ENCODE data around the gene NOL4.
"Not testable (repeated sequence)": the region's sequence is repeated elsewhere in the genome, so short reads cannot be mapped to it uniquely, and the experiment has no call there.

NOL4 gene, protein sequence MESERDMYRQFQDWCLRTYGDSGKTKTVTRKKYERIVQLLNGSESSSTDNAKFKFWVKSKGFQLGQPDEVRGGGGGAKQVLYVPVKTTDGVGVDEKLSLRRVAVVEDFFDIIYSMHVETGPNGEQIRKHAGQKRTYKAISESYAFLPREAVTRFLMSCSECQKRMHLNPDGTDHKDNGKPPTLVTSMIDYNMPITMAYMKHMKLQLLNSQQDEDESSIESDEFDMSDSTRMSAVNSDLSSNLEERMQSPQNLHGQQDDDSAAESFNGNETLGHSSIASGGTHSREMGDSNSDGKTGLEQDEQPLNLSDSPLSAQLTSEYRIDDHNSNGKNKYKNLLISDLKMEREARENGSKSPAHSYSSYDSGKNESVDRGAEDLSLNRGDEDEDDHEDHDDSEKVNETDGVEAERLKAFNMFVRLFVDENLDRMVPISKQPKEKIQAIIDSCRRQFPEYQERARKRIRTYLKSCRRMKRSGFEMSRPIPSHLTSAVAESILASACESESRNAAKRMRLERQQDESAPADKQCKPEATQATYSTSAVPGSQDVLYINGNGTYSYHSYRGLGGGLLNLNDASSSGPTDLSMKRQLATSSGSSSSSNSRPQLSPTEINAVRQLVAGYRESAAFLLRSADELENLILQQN

DNA sequence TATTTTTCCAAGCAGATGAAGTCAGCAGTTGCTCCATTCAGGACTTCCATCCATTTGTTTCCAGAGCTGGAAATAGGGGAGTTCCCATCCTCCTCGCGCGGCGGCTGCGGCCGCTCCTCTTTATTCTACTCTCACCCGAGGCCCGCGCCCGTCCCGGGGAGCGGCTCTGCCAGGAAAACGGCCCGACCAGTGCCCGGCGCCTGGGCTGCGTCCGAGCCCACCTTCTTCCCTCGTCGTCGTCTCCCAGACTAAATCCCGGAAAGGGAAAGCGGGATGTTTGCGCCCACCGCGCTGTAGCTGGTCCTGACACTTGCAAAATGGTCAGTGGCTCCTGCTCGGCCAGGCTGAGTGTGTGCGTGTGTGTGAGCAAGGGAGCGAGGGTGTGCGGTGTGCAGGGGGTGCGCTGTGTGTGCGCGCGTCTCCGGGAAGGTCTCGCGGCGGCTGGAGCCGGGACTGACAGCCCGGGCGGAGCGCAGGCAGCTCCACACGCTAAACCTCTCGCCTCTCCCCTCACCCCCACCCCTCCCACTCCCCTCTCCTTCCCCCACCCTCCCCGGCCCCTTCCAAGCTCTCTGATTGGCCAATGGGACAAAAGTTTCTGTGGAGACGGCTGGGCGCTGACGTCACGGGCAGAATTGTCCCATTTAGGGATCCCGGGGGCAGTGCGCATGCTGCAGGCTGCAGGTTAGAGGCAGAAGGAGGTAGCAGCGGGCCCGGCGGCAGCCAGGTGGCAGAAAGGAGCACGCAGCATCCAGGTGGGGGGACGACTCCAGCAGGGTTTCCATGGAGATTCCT lies at the start of gene NOL4:
NOL4 (minus strand) TSS at position 491 of the 795 bp plus-strand sequence. CDS start 1,660 bp downstream, outside the sequence.
- Histone ChIP-seq H3K4me1 (ENCODE audit: control insufficient read depth, insufficient read depth, low read length) (peaks cover 8% of the 10 kb centered on the region), H3K9me3 (ENCODE audit: control insufficient read depth, low read length) (no peaks in the 10 kb centered on the region), H3K9ac (ENCODE audit: low read length) (no peak within 1 kb of the TSS), H3K4me3 (ENCODE audit: low read length) (no peak within 1 kb of the TSS), H3K36me3 (ENCODE audit: control insufficient read depth, insufficient read depth, low read length) (no peaks in the 10 kb centered on the region), H3K27me3 (ENCODE audit: control insufficient read depth, insufficient read depth, low read length) (peaks cover 45% of the 10 kb centered on the region)

DNA sequence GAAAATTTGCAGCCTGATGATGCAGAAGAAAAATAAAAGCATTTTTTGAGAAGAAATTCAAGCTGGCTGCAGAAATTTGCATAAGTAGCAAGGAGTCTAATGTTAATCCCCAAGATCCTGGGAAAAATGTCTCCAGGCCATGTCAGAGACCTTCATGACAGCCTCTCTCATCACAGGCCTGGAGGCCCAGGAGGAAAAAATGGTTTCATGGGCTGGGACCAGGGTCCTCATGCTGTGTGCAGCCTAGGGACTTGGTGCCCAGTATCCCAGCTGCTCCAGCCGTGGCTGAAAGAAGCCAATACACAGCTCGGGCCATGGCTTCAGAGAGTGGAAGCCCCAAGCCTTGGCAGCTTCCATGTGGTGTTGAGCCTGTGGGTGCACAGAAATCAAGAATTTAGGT lies 41.3 kb upstream of the NOL4 start:
- H3K36me3 ChIP-seq (ENCODE audit: control insufficient read depth, insufficient read depth, low read length); H3K9ac ChIP-seq (ENCODE audit: low read length); H3K9me3 ChIP-seq (ENCODE audit: control insufficient read depth, low read length); H3K27me3 ChIP-seq (ENCODE audit: control insufficient read depth, insufficient read depth, low read length); H3K4me1 ChIP-seq (ENCODE audit: control insufficient read depth, insufficient read depth, low read length); H3K4me3 ChIP-seq (ENCODE audit: low read length): not testable (repeated sequence)

DNA sequence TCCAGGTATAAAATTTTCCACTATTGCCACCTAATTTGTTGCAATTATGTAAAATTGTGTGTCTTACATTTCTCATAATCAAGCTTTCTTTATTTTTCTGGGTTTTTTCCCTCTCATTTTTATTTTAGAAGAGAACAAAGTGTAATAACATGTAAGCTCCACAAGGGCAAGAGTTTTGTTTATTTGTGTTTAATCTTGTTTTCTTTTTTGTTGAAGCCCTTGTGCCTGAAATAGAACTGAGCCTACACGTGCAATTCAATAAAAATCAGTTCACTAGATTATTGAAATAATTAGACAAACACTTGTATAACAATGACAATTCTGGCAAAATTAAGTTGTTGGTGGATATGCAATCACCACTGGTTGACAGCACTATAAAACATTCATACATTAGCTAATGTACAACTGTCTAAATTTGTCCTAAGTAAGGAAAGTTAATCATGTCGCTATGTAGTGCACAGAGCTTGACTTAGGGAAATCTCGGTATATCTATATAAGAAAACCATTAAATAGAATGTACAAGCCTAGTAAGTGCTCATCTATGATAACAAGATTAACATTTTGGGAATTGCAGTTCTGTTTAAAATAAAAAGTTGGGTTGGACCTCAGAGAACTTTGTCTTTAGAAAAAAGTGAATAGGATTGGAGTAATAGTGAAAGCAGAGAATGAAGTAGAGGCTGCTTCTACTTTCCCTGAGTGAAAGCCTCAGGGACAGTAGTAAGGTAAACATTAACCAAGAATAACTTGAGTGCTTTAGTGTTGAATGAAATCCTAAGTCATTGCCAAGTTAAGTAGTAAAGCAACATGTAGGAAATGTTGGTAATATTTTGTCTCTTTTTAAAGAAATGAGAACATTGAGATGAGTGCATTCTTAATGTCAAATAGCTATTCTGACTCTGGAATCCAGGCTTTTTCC lies 37.4 kb upstream of the NOL4 start:
- Histone ChIP-seq H3K9ac (ENCODE audit: low read length) (no peak overlapping the region), H3K4me3 (ENCODE audit: low read length) (no peak overlapping the region), H3K9me3 (ENCODE audit: control insufficient read depth, low read length) (no peaks in the 10 kb centered on the region), H3K27me3 (ENCODE audit: control insufficient read depth, insufficient read depth, low read length) (no peaks in the 10 kb centered on the region), H3K4me1 (ENCODE audit: control insufficient read depth, insufficient read depth, low read length) (no peaks in the 10 kb centered on the region), H3K36me3 (ENCODE audit: control insufficient read depth, insufficient read depth, low read length) (no peaks in the 10 kb centered on the region)

DNA sequence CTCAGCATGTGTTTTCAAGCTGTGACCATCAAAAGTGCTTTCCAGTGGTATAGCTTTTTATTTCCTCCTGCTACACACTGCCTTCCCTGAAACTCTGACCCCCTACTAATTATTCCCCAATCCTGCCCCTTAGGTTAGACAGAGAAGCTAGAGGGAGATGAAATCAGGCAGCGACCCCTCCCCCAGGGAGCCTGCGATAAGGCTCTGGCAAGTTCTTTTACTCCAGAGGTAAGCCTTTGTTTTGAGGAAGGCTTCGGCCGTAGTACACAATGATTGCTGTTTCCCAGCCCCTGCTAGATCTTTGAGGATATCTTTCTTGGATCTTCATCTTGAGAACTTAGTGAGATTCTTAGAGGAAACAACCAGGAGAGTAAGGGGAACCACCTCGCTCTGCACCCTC lies 33.5 kb upstream of the NOL4 start:
- no peak overlapping the region for H3K9ac ChIP-seq (ENCODE audit: low read length)
- no peaks in the 10 kb centered on the region for H3K9me3 ChIP-seq (ENCODE audit: control insufficient read depth, low read length)
- H3K4me1 ChIP-seq (ENCODE audit: control insufficient read depth, insufficient read depth, low read length) = no peaks in the 10 kb centered on the region
- H3K36me3 ChIP-seq (ENCODE audit: control insufficient read depth, insufficient read depth, low read length) = no peaks in the 10 kb centered on the region
- no peak overlapping the region for H3K4me3 ChIP-seq (ENCODE audit: low read length)
- H3K27me3 ChIP-seq (ENCODE audit: control insufficient read depth, insufficient read depth, low read length) = no peaks in the 10 kb centered on the region

DNA sequence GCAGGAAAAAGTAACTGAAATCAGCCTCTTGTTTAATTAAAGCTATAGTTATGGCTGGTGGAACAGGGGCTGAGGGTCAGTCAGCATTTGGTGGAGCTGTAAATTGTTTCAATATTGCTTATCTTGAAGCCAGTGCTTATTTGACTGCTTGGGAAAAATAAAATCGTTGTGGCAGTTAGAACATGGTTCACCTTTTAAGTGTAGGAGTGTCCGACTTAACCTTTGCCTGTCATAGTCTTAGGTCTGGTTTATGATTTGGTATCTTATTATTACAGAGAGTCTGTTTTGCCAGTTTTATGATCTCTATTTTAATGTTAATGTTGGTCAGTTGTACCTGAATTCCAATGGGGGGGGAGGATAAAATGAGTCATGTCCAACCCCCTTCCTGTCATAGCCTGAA lies 27.2 kb upstream of the NOL4 start:
- H3K36me3 ChIP-seq (ENCODE audit: control insufficient read depth, insufficient read depth, low read length) = no peaks in the 10 kb centered on the region
- H3K4me1 ChIP-seq (ENCODE audit: control insufficient read depth, insufficient read depth, low read length) = no peaks in the 10 kb centered on the region
- H3K9ac ChIP-seq (ENCODE audit: low read length) = no peak overlapping the region
- no peak overlapping the region for H3K4me3 ChIP-seq (ENCODE audit: low read length)
- no peaks in the 10 kb centered on the region for H3K27me3 ChIP-seq (ENCODE audit: control insufficient read depth, insufficient read depth, low read length)
- H3K9me3 ChIP-seq (ENCODE audit: control insufficient read depth, low read length) = no peaks in the 10 kb centered on the region

DNA sequence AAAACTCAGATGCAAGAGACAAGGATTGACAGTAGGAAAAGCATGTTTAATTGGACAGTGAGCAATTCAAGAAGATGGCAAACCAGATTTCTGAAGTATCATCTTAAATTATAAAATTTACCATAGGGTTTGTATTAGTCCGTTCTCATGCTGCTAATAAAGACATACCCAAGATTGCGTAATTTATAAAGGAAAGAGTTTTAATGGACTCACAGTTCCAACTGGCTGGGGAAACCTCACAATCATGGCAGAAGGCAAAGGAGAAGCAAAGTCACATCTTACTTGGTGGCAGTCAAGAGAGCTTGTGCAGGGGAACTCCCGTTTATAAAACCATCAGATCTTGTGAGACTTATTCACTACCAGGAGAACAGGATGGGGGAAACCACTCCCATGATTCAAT lies 24.0 kb upstream of the NOL4 start:
- Histone ChIP-seq H3K36me3 (ENCODE audit: control insufficient read depth, insufficient read depth, low read length) (no peaks in the 10 kb centered on the region), H3K27me3 (ENCODE audit: control insufficient read depth, insufficient read depth, low read length) (no peaks in the 10 kb centered on the region), H3K4me1 (ENCODE audit: control insufficient read depth, insufficient read depth, low read length) (no peaks in the 10 kb centered on the region), H3K4me3 (ENCODE audit: low read length) (no peak overlapping the region), H3K9ac (ENCODE audit: low read length) (no peak overlapping the region), H3K9me3 (ENCODE audit: control insufficient read depth, low read length) (no peaks in the 10 kb centered on the region)

DNA sequence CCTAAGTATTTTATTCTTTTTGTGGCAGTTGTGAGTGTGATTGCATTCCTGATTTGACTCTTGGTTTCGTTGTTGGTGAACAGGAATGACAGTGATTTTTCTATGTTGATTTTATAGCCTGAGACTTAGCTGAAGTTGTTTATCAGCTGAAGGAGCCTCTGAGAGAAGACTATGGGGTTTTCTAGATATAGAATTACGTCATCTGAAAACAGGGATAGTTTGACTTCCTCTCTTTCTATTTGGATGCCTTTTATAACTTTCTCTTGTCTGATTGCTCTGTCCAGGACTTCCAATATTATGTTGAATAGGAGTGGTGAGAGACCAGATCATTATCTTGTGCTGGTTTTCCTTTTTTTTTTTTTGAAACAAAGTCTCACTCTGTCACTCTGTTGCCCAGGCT lies 18.0 kb upstream of the NOL4 start:
- Histone ChIP-seq H3K4me1 (ENCODE audit: control insufficient read depth, insufficient read depth, low read length) (no peaks in the 10 kb centered on the region), H3K36me3 (ENCODE audit: control insufficient read depth, insufficient read depth, low read length) (no peaks in the 10 kb centered on the region), H3K4me3 (ENCODE audit: low read length) (no peak overlapping the region), H3K9ac (ENCODE audit: low read length) (no peak overlapping the region), H3K9me3 (ENCODE audit: control insufficient read depth, low read length) (no peaks in the 10 kb centered on the region), H3K27me3 (ENCODE audit: control insufficient read depth, insufficient read depth, low read length) (no peaks in the 10 kb centered on the region)

DNA sequence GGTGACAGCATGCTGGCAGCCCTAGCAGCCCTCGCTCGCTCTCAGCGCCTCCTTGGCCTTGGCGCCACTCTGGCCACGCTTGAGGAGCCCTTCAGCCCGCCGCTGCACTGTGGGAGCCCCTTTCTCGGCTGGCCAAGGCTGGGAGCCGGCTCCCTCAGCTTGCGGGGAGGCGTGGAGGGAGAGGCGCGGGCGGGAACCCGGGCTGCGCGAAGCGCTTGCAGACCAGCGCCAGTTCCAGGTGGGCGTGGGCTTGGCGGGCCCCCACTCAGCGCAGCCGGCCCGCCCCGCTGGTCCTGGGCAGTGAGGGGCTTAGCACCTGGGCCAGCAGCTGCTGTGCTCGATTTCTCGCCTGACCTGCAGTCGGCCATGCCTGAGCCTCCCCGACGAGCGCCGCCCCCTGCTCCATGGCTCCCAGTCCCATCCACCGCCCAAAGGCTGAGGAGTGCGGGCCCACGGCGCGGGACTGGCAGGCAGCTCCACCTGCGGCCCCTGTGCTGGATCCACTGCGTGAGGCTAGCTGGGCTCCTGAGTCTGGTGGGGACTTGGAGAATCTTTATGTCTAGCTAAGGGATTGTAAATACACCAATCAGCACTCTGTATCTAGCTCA lies 9.2 kb upstream of the NOL4 start:
- not testable (repeated sequence) for H3K9me3 ChIP-seq (ENCODE audit: control insufficient read depth, low read length); H3K4me1 ChIP-seq (ENCODE audit: control insufficient read depth, insufficient read depth, low read length); H3K27me3 ChIP-seq (ENCODE audit: control insufficient read depth, insufficient read depth, low read length); H3K4me3 ChIP-seq (ENCODE audit: low read length); H3K9ac ChIP-seq (ENCODE audit: low read length); H3K36me3 ChIP-seq (ENCODE audit: control insufficient read depth, insufficient read depth, low read length)

DNA sequence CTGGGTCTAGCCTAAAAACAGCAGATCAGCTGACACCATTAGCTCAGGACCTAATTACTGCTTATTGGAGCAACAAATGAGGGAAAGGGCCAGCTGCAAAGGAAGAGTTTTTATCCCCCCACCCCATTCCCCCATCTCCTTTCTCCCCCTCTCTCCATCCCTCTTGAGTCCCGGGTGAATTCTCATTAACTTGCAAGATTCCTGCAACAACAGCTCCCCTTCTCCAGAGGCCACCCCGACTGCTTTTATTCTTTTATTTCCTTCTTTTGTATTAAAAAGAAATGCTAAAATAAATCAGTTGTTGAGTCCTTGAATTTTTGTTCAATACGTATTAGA lies 473 bp upstream of the NOL4 start:
- Histone ChIP-seq H3K36me3 (ENCODE audit: control insufficient read depth, insufficient read depth, low read length) (no peaks in the 10 kb centered on the region), H3K9me3 (ENCODE audit: control insufficient read depth, low read length) (no peaks in the 10 kb centered on the region), H3K4me1 (ENCODE audit: control insufficient read depth, insufficient read depth, low read length) (peaks cover 8% of the 10 kb centered on the region), H3K27me3 (ENCODE audit: control insufficient read depth, insufficient read depth, low read length) (peaks cover 45% of the 10 kb centered on the region), H3K4me3 (ENCODE audit: low read length) (no peak overlapping the region), H3K9ac (ENCODE audit: low read length) (no peak overlapping the region)

DNA sequence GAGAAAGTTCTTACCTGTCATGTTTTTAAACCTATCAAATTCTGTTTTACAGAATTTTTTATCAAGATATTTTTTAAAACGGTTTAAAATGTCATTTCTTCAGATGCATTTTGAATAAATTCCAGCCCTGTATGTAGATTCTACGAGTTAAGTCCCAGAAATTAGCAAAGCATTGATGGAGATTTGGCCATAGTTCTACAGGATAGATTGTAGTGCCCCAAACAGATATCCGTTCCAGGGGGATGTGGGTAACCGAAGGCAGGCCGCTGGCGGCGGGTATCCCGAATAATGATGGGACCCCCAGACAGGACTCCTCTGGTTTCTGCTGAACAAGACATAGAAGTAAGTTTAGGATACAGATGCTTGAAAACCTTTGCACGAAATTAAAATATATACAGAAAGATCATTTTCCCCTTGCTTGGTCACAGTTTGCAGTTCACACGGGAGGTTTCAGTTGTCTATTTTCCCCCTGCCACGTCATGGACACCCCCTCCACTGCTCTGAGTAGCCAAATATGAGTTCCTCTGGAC lies 755 bp downstream of the NOL4 start:
- Histone ChIP-seq H3K9me3 (ENCODE audit: control insufficient read depth, low read length) (no peaks in the 10 kb centered on the region), H3K27me3 (ENCODE audit: control insufficient read depth, insufficient read depth, low read length) (peaks cover 45% of the 10 kb centered on the region), H3K36me3 (ENCODE audit: control insufficient read depth, insufficient read depth, low read length) (no peaks in the 10 kb centered on the region), H3K4me1 (ENCODE audit: control insufficient read depth, insufficient read depth, low read length) (peaks cover 8% of the 10 kb centered on the region), H3K9ac (ENCODE audit: low read length) (no peak overlapping the region), H3K4me3 (ENCODE audit: low read length) (no peak overlapping the region)

DNA sequence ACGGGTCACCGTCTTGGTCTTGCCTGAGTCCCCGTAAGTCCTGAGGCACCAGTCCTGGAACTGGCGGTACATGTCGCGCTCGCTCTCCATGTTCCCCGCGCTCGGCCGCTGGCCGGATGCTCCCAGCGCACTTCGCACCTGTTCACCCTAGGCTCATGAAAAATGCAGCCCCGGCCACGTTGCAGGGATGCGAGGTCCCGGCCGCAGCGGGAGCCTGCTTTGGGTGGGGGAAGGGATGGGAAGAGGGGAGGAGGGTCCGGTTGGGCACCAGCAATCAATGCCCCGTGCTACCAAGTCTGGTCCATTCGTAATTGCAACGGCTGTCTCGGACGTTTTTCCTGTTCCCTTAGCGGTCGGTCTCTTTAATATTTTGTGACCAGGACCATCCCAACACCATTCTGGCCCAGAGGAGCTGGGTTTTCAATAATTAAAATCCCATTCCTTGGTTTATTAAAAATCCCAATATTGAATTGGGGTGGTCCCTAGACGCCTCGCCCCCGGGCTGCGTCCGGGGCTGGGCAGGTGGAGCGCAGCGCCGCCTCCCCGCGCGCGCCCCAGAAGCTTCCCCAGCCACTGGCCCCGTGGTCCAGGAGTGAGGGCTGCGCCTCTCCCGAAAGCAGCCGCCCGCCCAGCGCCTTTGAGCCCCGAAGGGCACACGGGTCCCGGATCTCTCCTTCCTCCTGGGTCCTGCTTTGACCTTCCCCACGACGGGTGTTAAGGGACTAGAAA lies 1.4 kb downstream of the NOL4 start:
- no peaks in the 10 kb centered on the region for H3K36me3 ChIP-seq (ENCODE audit: control insufficient read depth, insufficient read depth, low read length)
- no peaks in the 10 kb centered on the region for H3K9me3 ChIP-seq (ENCODE audit: control insufficient read depth, low read length)
- H3K27me3 ChIP-seq (ENCODE audit: control insufficient read depth, insufficient read depth, low read length) = peaks cover 45% of the 10 kb centered on the region
- H3K4me3 ChIP-seq (ENCODE audit: low read length) = no peak overlapping the region
- H3K4me1 ChIP-seq (ENCODE audit: control insufficient read depth, insufficient read depth, low read length) = peaks cover 8% of the 10 kb centered on the region
- H3K9ac ChIP-seq (ENCODE audit: low read length) = no peak overlapping the region
